MM.1S (cell line): ENCODE data around the gene NDUFAF2.

Experiments
- DNase-seq: peaks from one replicate; pipeline ENCODE4 v3.0.0-alpha.2; 2015
- H2AFZ ChIP-seq: fragments of 300-600 bp; sonication (generic); 2 replicates; pipeline ENCODE4 v1.6.0; 2016; ENCODE audit warnings: antibody characterized with exemption, low read length
- H3F3A ChIP-seq: fragments of 300-600 bp; sonication (generic); 2 replicates; pipeline ENCODE4 v1.6.1; 2016; ENCODE audit warnings: mild to moderate bottlenecking, antibody characterized with exemption, low read length, moderate library complexity, mixed read lengths; ENCODE audit not compliant: insufficient read depth
- H3K27ac ChIP-seq: fragments of 300-600 bp; sonication (generic); 2 replicates; pipeline ENCODE4 v1.5.1; 2016; ENCODE audit warnings: mild to moderate bottlenecking, low read length
- H3K27me3 ChIP-seq: fragments of 300-600 bp; sonication (generic); replicated peaks from 2 replicates; pipeline ENCODE4 v1.6.0; 2016; ENCODE audit warnings: low read length; ENCODE audit not compliant: insufficient read depth
- H3K36me3 ChIP-seq: fragments of 300-600 bp; sonication (generic); replicated peaks from 2 replicates; pipeline ENCODE4 v1.6.1; 2016; ENCODE audit warnings: mild to moderate bottlenecking, low read length, mixed read lengths; ENCODE audit not compliant: insufficient read depth
- H3K4me1 ChIP-seq: fragments of 300-600 bp; sonication (generic); 2 replicates; pipeline ENCODE4 v1.6.1; 2016; ENCODE audit warnings: low read length, mixed read lengths
- H3K4me2 ChIP-seq: fragments of 300-600 bp; sonication (generic); 2 replicates; pipeline ENCODE4 v1.6.0; 2016; ENCODE audit warnings: low read depth, low read length
- H3K4me3 ChIP-seq: fragments of 300-600 bp; sonication (generic); 2 replicates; pipeline ENCODE4 v1.5.1; 2016; ENCODE audit warnings: low read length, mixed read lengths
- H3K79me2 ChIP-seq: fragments of 300-600 bp; sonication (generic); 2 replicates; pipeline ENCODE4 v1.6.1; 2016; ENCODE audit warnings: mixed run types, low read length, mixed read lengths
- H3K9ac ChIP-seq: fragments of 300-600 bp; sonication (generic); 2 replicates; pipeline ENCODE4 v1.6.1; 2016; ENCODE audit warnings: low read length, mixed read lengths
- H3K9me2 ChIP-seq: fragments of 300-600 bp; sonication (generic); replicated peaks from 2 replicates; pipeline ENCODE4 v1.6.1; 2016; ENCODE audit warnings: mild to moderate bottlenecking, low read length, mixed read lengths; ENCODE audit not compliant: insufficient read depth
- H3K9me3 ChIP-seq: fragments of 300-600 bp; sonication (generic); replicated peaks from 2 replicates; pipeline ENCODE4 v1.6.1; 2016; ENCODE audit warnings: mild to moderate bottlenecking, low read length, mixed read lengths; ENCODE audit not compliant: insufficient read depth
- H4K20me1 ChIP-seq: fragments of 300-600 bp; sonication (generic); 2 replicates; pipeline ENCODE4 v1.6.1; 2016; ENCODE audit warnings: mild to moderate bottlenecking, low read length, moderate library complexity, mixed read lengths; ENCODE audit not compliant: insufficient read depth
- EZH2 ChIP-seq: fragments of 300-600 bp; sonication (generic); optimal IDR thresholded peaks from 2 replicates; pipeline ENCODE3; 2017; ENCODE audit warnings: low read depth, mild to moderate bottlenecking, antibody characterized with exemption, low read length, mixed read lengths
- EZH2phosphoT487 ChIP-seq: fragments of 300-600 bp; sonication (generic); IDR thresholded peaks from 2 replicates; pipeline ENCODE4 v1.6.1; 2018; ENCODE audit warnings: antibody characterized with exemption, low read length
- TF ChIP-seq, protein P1 (sequence below): fragments of 300-600 bp; sonication (generic); IDR thresholded peaks from 2 replicates; pipeline ENCODE4 v1.5.1; 2016; ENCODE audit warnings: antibody characterized with exemption, low read length, mixed read lengths

The NDUFAF2 gene

DNA sequence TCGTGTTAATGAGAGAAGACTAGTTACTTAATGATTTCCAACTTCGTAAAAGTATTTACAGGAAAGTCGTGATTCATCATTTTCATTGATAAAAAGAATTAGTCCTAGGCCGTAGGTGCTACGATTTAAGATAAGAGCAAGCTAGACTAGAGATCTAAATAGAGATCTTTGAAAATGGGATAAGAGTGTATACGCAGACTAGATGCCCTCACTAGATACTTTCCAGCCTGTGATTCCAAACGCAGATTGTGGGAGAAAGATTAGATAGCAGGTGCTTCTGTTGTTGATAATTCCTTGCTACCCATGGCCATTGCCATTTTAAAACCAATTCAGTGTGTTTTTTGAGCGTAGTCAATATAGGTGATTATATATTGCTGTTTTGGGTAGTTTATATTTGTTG, 223.9 kb downstream of the NDUFAF2 start:
- no peaks in the 10 kb centered on the region for H3K27me3 ChIP-seq
- no peaks in the 10 kb centered on the region for H3K79me2 ChIP-seq
- H3K9me2 ChIP-seq: no peaks in the 10 kb centered on the region
- H2AFZ ChIP-seq: no peak overlapping the region
- H3K9ac ChIP-seq: no peak overlapping the region
- TF ChIP-seq, protein P1, sequence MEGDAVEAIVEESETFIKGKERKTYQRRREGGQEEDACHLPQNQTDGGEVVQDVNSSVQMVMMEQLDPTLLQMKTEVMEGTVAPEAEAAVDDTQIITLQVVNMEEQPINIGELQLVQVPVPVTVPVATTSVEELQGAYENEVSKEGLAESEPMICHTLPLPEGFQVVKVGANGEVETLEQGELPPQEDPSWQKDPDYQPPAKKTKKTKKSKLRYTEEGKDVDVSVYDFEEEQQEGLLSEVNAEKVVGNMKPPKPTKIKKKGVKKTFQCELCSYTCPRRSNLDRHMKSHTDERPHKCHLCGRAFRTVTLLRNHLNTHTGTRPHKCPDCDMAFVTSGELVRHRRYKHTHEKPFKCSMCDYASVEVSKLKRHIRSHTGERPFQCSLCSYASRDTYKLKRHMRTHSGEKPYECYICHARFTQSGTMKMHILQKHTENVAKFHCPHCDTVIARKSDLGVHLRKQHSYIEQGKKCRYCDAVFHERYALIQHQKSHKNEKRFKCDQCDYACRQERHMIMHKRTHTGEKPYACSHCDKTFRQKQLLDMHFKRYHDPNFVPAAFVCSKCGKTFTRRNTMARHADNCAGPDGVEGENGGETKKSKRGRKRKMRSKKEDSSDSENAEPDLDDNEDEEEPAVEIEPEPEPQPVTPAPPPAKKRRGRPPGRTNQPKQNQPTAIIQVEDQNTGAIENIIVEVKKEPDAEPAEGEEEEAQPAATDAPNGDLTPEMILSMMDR: no peak
- no peak for TF ChIP-seq EZH2
- TF ChIP-seq EZH2phosphoT487: no peak
- H4K20me1 ChIP-seq: no peaks in the 10 kb centered on the region
- H3K9me3 ChIP-seq: no peaks in the 10 kb centered on the region
- H3K4me3 ChIP-seq: no peak overlapping the region
- H3K27ac ChIP-seq: no peak overlapping the region
- no peaks in the 10 kb centered on the region for H3K36me3 ChIP-seq
- no peaks in the 10 kb centered on the region for H3F3A ChIP-seq
- DNase-seq: no peak
- H3K4me1 ChIP-seq: no peaks in the 10 kb centered on the region
- no peak overlapping the region for H3K4me2 ChIP-seq

GRCh38 chr5:61171479-61171878, 226.5 kb downstream of the NDUFAF2 start:
- H3K27ac ChIP-seq: no peak overlapping the region
- H3K4me2 ChIP-seq: no peak overlapping the region
- no peaks in the 10 kb centered on the region for H3K9me2 ChIP-seq
- no peak for TF ChIP-seq EZH2phosphoT487
- TF ChIP-seq, protein P1: no peak
- no peak for TF ChIP-seq EZH2
- H3K27me3 ChIP-seq: no peaks in the 10 kb centered on the region
- H3K9ac ChIP-seq: no peak overlapping the region
- no peaks in the 10 kb centered on the region for H3F3A ChIP-seq
- H3K4me3 ChIP-seq: no peak overlapping the region
- DNase-seq: no peak
- no peaks in the 10 kb centered on the region for H3K4me1 ChIP-seq
- H2AFZ ChIP-seq: no peak overlapping the region
- no peaks in the 10 kb centered on the region for H4K20me1 ChIP-seq
- no peaks in the 10 kb centered on the region for H3K79me2 ChIP-seq
- no peaks in the 10 kb centered on the region for H3K36me3 ChIP-seq
- no peaks in the 10 kb centered on the region for H3K9me3 ChIP-seq

DNA sequence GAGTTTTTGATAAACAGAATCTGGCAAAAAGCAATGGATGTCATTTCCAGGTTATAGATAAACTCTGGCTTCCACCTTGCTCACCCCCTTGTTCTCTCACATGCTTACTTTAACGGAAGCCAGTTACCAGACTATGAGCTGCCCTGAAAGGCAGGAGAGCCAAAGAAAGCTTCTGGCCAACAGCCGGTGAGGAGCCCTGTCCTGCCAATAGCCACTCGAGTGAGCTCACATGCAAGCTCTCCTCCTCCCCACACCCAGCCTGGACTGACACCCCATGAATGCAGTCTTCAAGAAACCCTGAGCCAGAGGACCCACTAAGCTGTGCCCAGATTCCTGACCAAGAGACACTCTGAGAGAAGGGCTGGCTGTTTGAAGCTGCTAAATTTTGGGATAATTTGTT, 231.6 kb downstream of the NDUFAF2 start:
- no peak for DNase-seq
- no peak overlapping the region for H3K4me3 ChIP-seq
- H3K9me3 ChIP-seq: no peaks in the 10 kb centered on the region
- H3K9me2 ChIP-seq: no peaks in the 10 kb centered on the region
- no peak overlapping the region for H3K27ac ChIP-seq
- no peaks in the 10 kb centered on the region for H3K27me3 ChIP-seq
- no peak for TF ChIP-seq EZH2phosphoT487
- TF ChIP-seq EZH2: no peak
- TF ChIP-seq, protein P1: no peak
- H3K79me2 ChIP-seq: no peaks in the 10 kb centered on the region
- H3F3A ChIP-seq: no peaks in the 10 kb centered on the region
- peaks cover 10% of the 10 kb centered on the region; the same call in 1 of the 2 replicates for H3K4me1 ChIP-seq
- H4K20me1 ChIP-seq: no peaks in the 10 kb centered on the region
- no peak overlapping the region for H3K9ac ChIP-seq
- H3K4me2 ChIP-seq: no peak overlapping the region
- no peak overlapping the region for H2AFZ ChIP-seq
- no peaks in the 10 kb centered on the region for H3K36me3 ChIP-seq

GRCh38 chr5:61177070-61177469, 232.1 kb downstream of the NDUFAF2 start:
- Histone ChIP-seq H3K36me3 (no peaks in the 10 kb centered on the region), H3K9me3 (no peaks in the 10 kb centered on the region), H3K4me1 (peaks cover 10% of the 10 kb centered on the region; the same call in 1 of the 2 replicates), H3F3A (no peaks in the 10 kb centered on the region), H4K20me1 (no peaks in the 10 kb centered on the region), H3K27ac (no peak overlapping the region), H3K4me3 (no peak overlapping the region), H2AFZ (no peak overlapping the region), H3K79me2 (no peaks in the 10 kb centered on the region), H3K9ac (no peak overlapping the region), H3K4me2 (no peak overlapping the region), H3K9me2 (no peaks in the 10 kb centered on the region), H3K27me3 (no peaks in the 10 kb centered on the region)
- no peak for TF ChIP-seq EZH2
- TF ChIP-seq EZH2phosphoT487: no peak
- TF ChIP-seq, protein P1: no peak
- DNase-seq: no peak
